Stimulated activated naive CD8-positive, alpha-beta T cell treated with anti-CD3 and anti-CD28 coated beads, Interleukin-15, amount 100 ng/mL, for 72 hours (primary cell): ENCODE results near the gene PGC.

Experiments
- ATAC-seq: fragments of 150-1000 bp; cut with Tn5 transposase; 2 replicates; pipeline ENCODE4 v1.10.0; 2021; ENCODE audit warnings: mild to moderate bottlenecking, moderate library complexity
- DNase-seq, 2 donors: peaks; one replicate each; pipeline ENCODE4 v3.0.0; 2021 to 2022
- H3K27ac Mint-ChIP-seq, 2 donors: one replicate each; pipeline ENCODE4 v1.8.0; 2022; ENCODE audit warnings: mild to moderate bottlenecking in 2 of 2, mixed read lengths in 2 of 2, moderate library complexity in 2 of 2
- H3K27me3 Mint-ChIP-seq: one replicate; pipeline ENCODE4 v1.8.0; 2022; ENCODE audit warnings: mixed read lengths
- H3K4me1 Mint-ChIP-seq: one replicate; pipeline ENCODE4 v1.8.0; 2022; ENCODE audit warnings: mild to moderate bottlenecking, mixed read lengths
- H3K4me3 Mint-ChIP-seq, 2 donors: one replicate each; pipeline ENCODE4 v1.8.0; 2022; ENCODE audit warnings: mild to moderate bottlenecking in 2 of 2, mixed read lengths in 2 of 2, moderate library complexity in 1 of 2
- H3K9me3 Mint-ChIP-seq, 2 donors: one replicate each; pipeline ENCODE4 v1.8.0; 2022; ENCODE audit warnings: mixed read lengths in 2 of 2

PGC gene

GRCh38 chr6:41731561-41732086, 15.6 kb downstream of the PGC start:
- Mint-ChIP-seq H3K27ac (no peak overlapping the region), H3K4me1 (peaks cover 60% of the 10 kb centered on the region), H3K4me3 (peak overlapping the region; percentile 25 to 44), H3K27me3 (no peaks in the 10 kb centered on the region), H3K9me3 (no peaks in the 10 kb centered on the region)
- DNase-seq (no peak), ATAC-seq (no peak)

GRCh38 chr6:41730531-41731436, 16.4 kb downstream of the PGC start:
- H3K9me3 Mint-ChIP-seq = no peaks in the 10 kb centered on the region
- DNase-seq (no peak), ATAC-seq (no peak)
- H3K4me1 Mint-ChIP-seq = peaks cover 53% of the 10 kb centered on the region
- H3K27ac Mint-ChIP-seq = no peak overlapping the region
- no peaks in the 10 kb centered on the region for H3K27me3 Mint-ChIP-seq
- H3K4me3 Mint-ChIP-seq = peak overlapping the region; percentile 27 to 44

- H3K9me3 Mint-ChIP-seq = no peaks in the 10 kb centered on the region
- peaks cover 51% of the 10 kb centered on the region for H3K4me1 Mint-ChIP-seq
- no peak overlapping the region for H3K4me3 Mint-ChIP-seq
- DNase-seq = no peak
- ATAC-seq = no peak
- no peaks in the 10 kb centered on the region for H3K27me3 Mint-ChIP-seq
- H3K27ac Mint-ChIP-seq = no peak overlapping the region
These were observed 17.6 kb downstream of the PGC start for GRCh38 chr6:41729624-41730023.

- DNase-seq (no peak), ATAC-seq (no peak)
- Mint-ChIP-seq H3K27ac (no peak overlapping the region), H3K27me3 (no peaks in the 10 kb centered on the region), H3K9me3 (no peaks in the 10 kb centered on the region), H3K4me3 (no peak overlapping the region), H3K4me1 (peaks cover 55% of the 10 kb centered on the region)
These were observed 18.2 kb downstream of the PGC start for GRCh38 chr6:41728954-41729353.

GRCh38 chr6:41728073-41728936, 18.9 kb downstream of the PGC start:
- peaks cover 59% of the 10 kb centered on the region for H3K4me1 Mint-ChIP-seq
- H3K9me3 Mint-ChIP-seq = no peaks in the 10 kb centered on the region
- H3K27me3 Mint-ChIP-seq = no peaks in the 10 kb centered on the region
- H3K27ac Mint-ChIP-seq = peak overlapping the region in 1 of 2 donors; percentile 22
- no peak for DNase-seq
- no peak for ATAC-seq
- H3K4me3 Mint-ChIP-seq = no peak overlapping the region

GRCh38 chr6:41727705-41728072, 19.5 kb downstream of the PGC start:
- H3K4me3 Mint-ChIP-seq = no peak overlapping the region
- no peak for DNase-seq
- H3K27ac Mint-ChIP-seq = peak overlapping the region in 1 of 2 donors; percentile 48
- no peaks in the 10 kb centered on the region for H3K27me3 Mint-ChIP-seq
- ATAC-seq = no peak
- peaks cover 54% of the 10 kb centered on the region for H3K4me1 Mint-ChIP-seq
- no peaks in the 10 kb centered on the region for H3K9me3 Mint-ChIP-seq

GRCh38 chr6:41726876-41727275, 20.3 kb downstream of the PGC start:
- peak overlapping the region in 1 of 2 donors; percentile 34 for H3K4me3 Mint-ChIP-seq
- ATAC-seq = peak; percentile 45
- peak overlapping the region in 1 of 2 donors; percentile 84 for H3K27ac Mint-ChIP-seq

GRCh38 chr6:41724586-41725501, 22.4 kb downstream of the PGC start:
- Mint-ChIP-seq H3K9me3 (no peaks in the 10 kb centered on the region), H3K4me1 (peaks cover 40% of the 10 kb centered on the region), H3K4me3 (no peak overlapping the region), H3K27me3 (no peaks in the 10 kb centered on the region), H3K27ac (no peak overlapping the region)
- ATAC-seq = no peak
- no peak for DNase-seq

More at GRCh38 chr6:41726876-41727275, 20.3 kb downstream of the PGC start:
- DNase-seq = no peak
- Mint-ChIP-seq H3K27me3 (no peaks in the 10 kb centered on the region), H3K9me3 (no peaks in the 10 kb centered on the region), H3K4me1 (peaks cover 47% of the 10 kb centered on the region)

- Mint-ChIP-seq H3K4me3 (no peak overlapping the region), H3K27me3 (no peaks in the 10 kb centered on the region), H3K27ac (no peak overlapping the region), H3K4me1 (peaks cover 34% of the 10 kb centered on the region), H3K9me3 (no peaks in the 10 kb centered on the region)
- DNase-seq (no peak), ATAC-seq (no peak)
These were observed 23.0 kb downstream of the PGC start for GRCh38 chr6:41724228-41724580.

- H3K4me1 Mint-ChIP-seq = peaks cover 28% of the 10 kb centered on the region
- no peak for DNase-seq
- no peak for ATAC-seq
- H3K27me3 Mint-ChIP-seq = no peaks in the 10 kb centered on the region
- H3K4me3 Mint-ChIP-seq = no peak overlapping the region
- no peaks in the 10 kb centered on the region for H3K9me3 Mint-ChIP-seq
- H3K27ac Mint-ChIP-seq = no peak overlapping the region
These were observed 23.5 kb downstream of the PGC start for GRCh38 chr6:41723530-41724227.

- Mint-ChIP-seq H3K9me3 (no peaks in the 10 kb centered on the region), H3K27ac (peak overlapping the region in 1 of 2 donors; percentile 42), H3K4me1 (peaks cover 30% of the 10 kb centered on the region), H3K27me3 (no peaks in the 10 kb centered on the region), H3K4me3 (no peak overlapping the region)
- no peak for ATAC-seq
- no peak for DNase-seq
These were observed 24.1 kb downstream of the PGC start for GRCh38 chr6:41722969-41723529.

GRCh38 chr6:41721414-41721813, 25.8 kb downstream of the PGC start:
- no peak overlapping the region for H3K27ac Mint-ChIP-seq
- no peaks in the 10 kb centered on the region for H3K9me3 Mint-ChIP-seq
- H3K4me1 Mint-ChIP-seq = peaks cover 40% of the 10 kb centered on the region
- H3K27me3 Mint-ChIP-seq = no peaks in the 10 kb centered on the region
- H3K4me3 Mint-ChIP-seq = no peak overlapping the region
- DNase-seq = no peak
- ATAC-seq = no peak

GRCh38 chr6:41720783-41721182, 26.4 kb downstream of the PGC start:
- no peaks in the 10 kb centered on the region for H3K27me3 Mint-ChIP-seq
- ATAC-seq (no peak), DNase-seq (no peak)
- no peak overlapping the region for H3K4me3 Mint-ChIP-seq
- H3K9me3 Mint-ChIP-seq = no peaks in the 10 kb centered on the region
- H3K27ac Mint-ChIP-seq = no peak overlapping the region
- H3K4me1 Mint-ChIP-seq = peaks cover 46% of the 10 kb centered on the region

GRCh38 chr6:41720262-41720620, 27.0 kb downstream of the PGC start:
- no peak for DNase-seq
- ATAC-seq = no peak
- H3K4me1 Mint-ChIP-seq = peaks cover 50% of the 10 kb centered on the region
- H3K27me3 Mint-ChIP-seq = no peaks in the 10 kb centered on the region
- no peaks in the 10 kb centered on the region for H3K9me3 Mint-ChIP-seq
- H3K4me3 Mint-ChIP-seq = no peak overlapping the region
- H3K27ac Mint-ChIP-seq = peak overlapping the region in 1 of 2 donors; percentile 22
